Endothelial cell of umbilical vein (primary cell): Measurements from ENCODE around the gene KLF5. TPM values are rescaled to one million over a fixed set of nuclear protein-coding genes. Genes with fewer than 3 reads are reported as not detected.
"Not testable (repeated sequence)": the region's sequence is repeated elsewhere in the genome, so short reads cannot be mapped to it uniquely, and the experiment has no call there.

Experiments used
- BruUV-seq: library from RNA; stranded (reverse); fragments of 400-500 nt; replicated peaks from 2 replicates; lab custom pipeline; 2021; lab: Mats Ljungman, UMichigan
- CTCF ChIA-PET: fragments of 300-600, 350-600 bp; sonication (Branson Sonifier 250); formaldehyde crosslinking; loops from one replicate; lab custom pipeline; 2021; ENCODE audit warnings: antibody characterized with exemption, inconsistent platforms; lab: Charles Lee
- POLR2A ChIA-PET: fragments of 300-600, 350-600 bp; sonication (Branson Sonifier 250); formaldehyde crosslinking; loops from one replicate; lab custom pipeline; 2021; ENCODE audit warnings: antibody characterized with exemption, inconsistent platforms; lab: Charles Lee
- DNase-seq: peaks from one replicate; pipeline ENCODE4 v3.0.0-alpha.2; 2011; ENCODE audit warnings: low read depth, low spot score
- FAIRE-seq: peaks from 2 replicates; lab custom pipeline; 2011; peaks lifted over from hg19 to GRCh38; lab: Jason Lieb, UNC
- H2AFZ ChIP-seq: 2 replicates; pipeline ENCODE4 v1.6.0; 2012; ENCODE audit warnings: low read depth, low read length, control low read depth, inconsistent platforms
- H3K27ac ChIP-seq: 2 replicates; pipeline ENCODE4 v1.5.1; 2011; ENCODE audit warnings: low read depth, mild to moderate bottlenecking, control low read depth, low read length, moderate library complexity; ENCODE audit not compliant: insufficient read depth
- H3K27me3 ChIP-seq, 2 experiments: 2 replicates each; pipeline versions ENCODE4 v1.6.0 to v1.6.1; 2011; ENCODE audit warnings: low read length in 2 of 2, mixed read lengths in 1 of 2; ENCODE audit not compliant: control insufficient read depth in 2 of 2, insufficient read depth in 2 of 2
- H3K36me3 ChIP-seq, 2 experiments: 2 replicates in 1 of 2; 3 replicates in 1 of 2; pipeline ENCODE4 v1.5.1; 2011; ENCODE audit warnings: low read length in 2 of 2, mild to moderate bottlenecking in 1 of 2, moderate library complexity in 1 of 2; ENCODE audit not compliant: control insufficient read depth in 2 of 2, insufficient read depth in 2 of 2; ENCODE audit errors: extremely low read depth in 1 of 2
- H3K4me1 ChIP-seq: 3 replicates; pipeline ENCODE4 v1.5.1; 2011; ENCODE audit warnings: mild to moderate bottlenecking, low read length; ENCODE audit not compliant: control insufficient read depth, insufficient read depth; ENCODE audit errors: extremely low read depth
- H3K4me2 ChIP-seq: 2 replicates; pipeline ENCODE4 v1.6.1; 2011; ENCODE audit warnings: low read length, control low read depth, mixed read lengths; ENCODE audit not compliant: insufficient read depth
- H3K4me3 ChIP-seq, 3 experiments: fragments of 200-600 bp in 1 of 3; sonication (generic), shearing (Covaris generic) in 1 of 3; replicated peaks in 1 of 3; 2 replicates each; pipeline ENCODE4 v1.5.1; 2011 to 2016; ENCODE audit warnings: control low read depth in 3 of 3, low read length in 3 of 3, mild to moderate bottlenecking in 2 of 3, inconsistent platforms in 1 of 3, low read depth in 1 of 3, moderate library complexity in 1 of 3; ENCODE audit not compliant: insufficient read depth in 1 of 3
- H3K79me2 ChIP-seq: 2 replicates; pipeline ENCODE4 v1.6.0; 2012; ENCODE audit warnings: low read length, inconsistent platforms; ENCODE audit not compliant: control insufficient read depth, insufficient read depth
- H3K9ac ChIP-seq: replicated peaks from 2 replicates; pipeline ENCODE3; 2011; ENCODE audit warnings: low read length, control low read depth; ENCODE audit not compliant: insufficient read depth; ENCODE audit errors: extremely low read depth
- H3K9me1 ChIP-seq: replicated peaks from 3 replicates; pipeline ENCODE4 v1.6.0; 2011; ENCODE audit warnings: mild to moderate bottlenecking, low read length; ENCODE audit not compliant: control insufficient read depth, insufficient read depth; ENCODE audit errors: extremely low read depth
- H3K9me3 ChIP-seq: replicated peaks from 2 replicates; pipeline ENCODE4 v1.5.1; 2012; ENCODE audit warnings: low read length, inconsistent platforms; ENCODE audit not compliant: control insufficient read depth, insufficient read depth
- H4K20me1 ChIP-seq: replicated peaks from 2 replicates; pipeline ENCODE3; 2011; ENCODE audit warnings: mild to moderate bottlenecking, low read length; ENCODE audit not compliant: control insufficient read depth, insufficient read depth; ENCODE audit errors: extremely low read depth
- CTCF ChIP-seq, 2 donors: IDR thresholded peaks; 1 replicate in 1 of 2; 2 replicates in 1 of 2; pipeline ENCODE4 v1.5.1; 2011; ENCODE audit warnings: low read length in 2 of 2, mild to moderate bottlenecking in 2 of 2, moderate library complexity in 2 of 2, control low read depth in 1 of 2, inconsistent platforms in 1 of 2, low read depth in 1 of 2; ENCODE audit not compliant: insufficient read depth in 1 of 2; ENCODE audit errors: extremely low read depth in 1 of 2
- EZH2 ChIP-seq: IDR thresholded peaks from 2 replicates; pipeline ENCODE4 v1.6.1; 2012; ENCODE audit warnings: borderline replicate concordance, low read depth, mild to moderate bottlenecking, moderate library complexity, low read length, inconsistent platforms; ENCODE audit not compliant: severe bottlenecking
- FOS ChIP-seq: IDR thresholded peaks from 2 replicates; pipeline ENCODE4 v1.6.1; 2011; ENCODE audit warnings: mild to moderate bottlenecking, low read length, moderate library complexity, borderline replicate concordance; ENCODE audit not compliant: insufficient read depth
- GATA2 ChIP-seq: IDR thresholded peaks from 2 replicates; pipeline ENCODE4 v1.7.0; 2011; ENCODE audit warnings: low read depth, mild to moderate bottlenecking, moderate library complexity, mixed read lengths, low read length; ENCODE audit not compliant: insufficient read length, insufficient read depth
- JUN ChIP-seq: IDR thresholded peaks from 2 replicates; pipeline ENCODE4 v1.6.1; 2011; ENCODE audit warnings: borderline replicate concordance, low read depth; ENCODE audit not compliant: insufficient read length, insufficient read depth
- MAX ChIP-seq: IDR thresholded peaks from 2 replicates; pipeline ENCODE4 v1.6.1; 2011; ENCODE audit not compliant: insufficient read depth, insufficient read length
- MYC ChIP-seq: IDR thresholded peaks from one replicate; pipeline ENCODE4 v1.6.1; 2011; ENCODE audit warnings: mild to moderate bottlenecking, low read depth, low read length
- POLR2A ChIP-seq: IDR thresholded peaks from 2 replicates; pipeline ENCODE4 v1.6.1; 2012; ENCODE audit warnings: low read depth, mild to moderate bottlenecking, control low read depth, low read length
- POLR2AphosphoS5 ChIP-seq: IDR thresholded peaks from 2 replicates; pipeline ENCODE4 v1.6.1; 2012; ENCODE audit warnings: low read depth, mild to moderate bottlenecking, control low read depth, low read length, moderate library complexity; ENCODE audit not compliant: insufficient read depth
- dilution Hi-C: fragments of 300-500 bp; cut with MboI; formaldehyde crosslinking; loops from one replicate; pipeline ENCODE4 v1.15.0; 2019; ENCODE audit warnings: low sequenced_read_pairs; ENCODE audit not compliant: extremely low pct_ligation_motif_present
- intact Hi-C: fragments of 100-400 bp; cut with micrococcal nuclease; formaldehyde crosslinking; loops from one replicate; pipeline ENCODE4 v1.10.0; 2022
- polyA plus RNA-seq, 4 experiments: library from polyadenylated mRNA; depleted of rRNA in 3 of 4; stranded (reverse) in 3 of 4; unstranded in 1 of 4; fragments of >200 nt; gene quantifications; 2 replicates each; pipeline versions ENCODE4 v1.2.1 to v1.2.3, GENCODE V29; 2011 to 2012; ENCODE audit warnings: missing spikeins in 1 of 4
- total RNA-seq: library from RNA; stranded (reverse); gene quantifications from 2 replicates; pipeline ENCODE4 v1.2.3, GENCODE V29; 2021

The KLF5 gene
- total and polyA plus RNA-seq, 2 donors (not counting 3 experiments of a cell fraction or from before 2014, with no cell fraction given) = 1.7 to 4.0 TPM

- no peaks in the 10 kb centered on the region for H3K9me3 ChIP-seq
- TF ChIP-seq POLR2A (no peak), GATA2 (no peak), MAX (no peak), FOS (no peak), EZH2 (no peak), JUN (no peak), POLR2AphosphoS5 (no peak), MYC (no peak), CTCF (IDR thresholded peaks at IDR 0.05; ENCODE audit: extremely low read depth in 1 of 2, insufficient read depth in 1 of 2, low read depth in 1 of 2, low read length in 2 of 2) (no peak)
- ChIA-PET POLR2A (no interaction called here), CTCF (interaction anchor here (1.2 kb wide), 1 partner anchor 9 kb away, joined by 6 read pairs; no protein-coding TSS in a partner anchor)
- H4K20me1 ChIP-seq = no peaks in the 10 kb centered on the region
- H2AFZ ChIP-seq = no peak overlapping the region
- no peak overlapping the region for H3K27ac ChIP-seq
- no peak overlapping the region for H3K4me2 ChIP-seq
- BruUV-seq = no TSS peak
- no peaks in the 10 kb centered on the region for H3K79me2 ChIP-seq
- DNase-seq (no peak), FAIRE-seq (no peak)
- H3K36me3 ChIP-seq = no peaks in the 10 kb centered on the region
- no peak overlapping the region for H3K9ac ChIP-seq
- H3K4me3 ChIP-seq = no peak overlapping the region
- dilution Hi-C loops = no loop called here
- H3K9me1 ChIP-seq = no peaks in the 10 kb centered on the region
- no peaks in the 10 kb centered on the region for H3K4me1 ChIP-seq
- no peaks in the 10 kb centered on the region for H3K27me3 ChIP-seq
- intact Hi-C loops = no loop called here
Measured at GRCh38 chr13:73045031-73045430, 13.8 kb upstream of the KLF5 start.

- CTCF ChIA-PET = interaction anchor here (1.0 kb wide), 1 partner anchor 21 kb away, joined by 3 read pairs; no protein-coding TSS in a partner anchor
- H3K4me1 ChIP-seq, H2AFZ ChIP-seq, H4K20me1 ChIP-seq, dilution Hi-C loops, POLR2A ChIA-PET, H3K36me3 ChIP-seq, H3K9me1 ChIP-seq, H3K4me3 ChIP-seq, intact Hi-C loops, BruUV-seq, H3K27ac ChIP-seq, H3K4me2 ChIP-seq, H3K9me3 ChIP-seq, H3K27me3 ChIP-seq, FAIRE-seq, DNase-seq, H3K9ac ChIP-seq, H3K79me2 ChIP-seq: not testable (repeated sequence)
Measured at GRCh38 chr13:73048615-73049014, 10.2 kb upstream of the KLF5 start.
